GM20431 (cell line): ENCODE results near the gene CACNB2.

ENCODE experiments used
- in situ Hi-C: fragments of 300-500 bp; cut with MseI, MboI; formaldehyde crosslinking; loops from one replicate; pipeline ENCODE4 v1.15.0; 2020; ENCODE audit warnings: low sequenced_read_pairs; ENCODE audit not compliant: unreplicated experiment

Gene CACNB2

DNA sequence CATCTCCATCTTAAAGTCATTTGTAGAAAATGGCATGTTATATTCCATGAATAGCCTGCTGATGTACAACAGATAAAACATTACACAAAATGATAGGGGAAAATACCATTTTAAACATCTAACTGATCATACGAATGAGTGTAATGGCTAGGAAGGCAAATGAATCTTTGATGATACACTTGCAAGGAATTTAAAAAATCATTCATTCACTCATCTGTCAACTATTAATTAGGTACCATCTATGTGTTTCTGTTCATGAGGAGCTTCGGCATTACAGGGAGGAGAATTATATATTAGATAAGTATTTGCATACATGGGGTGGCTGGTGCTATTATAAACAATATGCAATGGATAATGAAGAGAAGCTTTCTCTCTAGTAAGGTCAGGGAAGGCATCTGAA lies 183.7 kb downstream of the CACNB2 start:
- in situ Hi-C loops, result no loop called here

- in situ Hi-C loops, result no loop called here
Measured at GRCh38 chr10:18325410-18325809, 185.2 kb downstream of the CACNB2 start.

- in situ Hi-C loops, result no loop called here
Measured at GRCh38 chr10:18325889-18326531, 185.8 kb downstream of the CACNB2 start.

- in situ Hi-C loops, result no loop called here
Measured at GRCh38 chr10:18328941-18329340, 188.7 kb downstream of the CACNB2 start.

DNA sequence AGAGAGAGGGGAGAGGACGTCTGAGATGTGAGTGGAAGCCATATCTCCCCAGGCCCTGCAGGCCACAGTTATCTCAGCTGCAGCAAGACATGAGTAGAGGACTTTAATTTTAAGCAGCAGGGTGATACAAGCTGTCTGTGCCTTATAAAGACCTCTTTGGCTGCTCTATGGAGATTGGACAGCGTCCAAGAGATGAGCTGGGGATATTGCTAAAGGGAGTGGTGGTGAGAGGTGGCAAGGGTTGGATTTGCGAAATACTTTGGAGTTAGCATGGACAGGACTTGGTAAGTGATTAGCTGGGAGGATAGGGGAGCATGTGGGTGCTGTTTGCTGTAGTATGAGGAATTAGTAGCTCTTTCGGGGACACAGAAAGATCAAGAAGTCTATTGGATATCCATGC lies 191.8 kb downstream of the CACNB2 start:
- in situ Hi-C loops, result no loop called here

DNA sequence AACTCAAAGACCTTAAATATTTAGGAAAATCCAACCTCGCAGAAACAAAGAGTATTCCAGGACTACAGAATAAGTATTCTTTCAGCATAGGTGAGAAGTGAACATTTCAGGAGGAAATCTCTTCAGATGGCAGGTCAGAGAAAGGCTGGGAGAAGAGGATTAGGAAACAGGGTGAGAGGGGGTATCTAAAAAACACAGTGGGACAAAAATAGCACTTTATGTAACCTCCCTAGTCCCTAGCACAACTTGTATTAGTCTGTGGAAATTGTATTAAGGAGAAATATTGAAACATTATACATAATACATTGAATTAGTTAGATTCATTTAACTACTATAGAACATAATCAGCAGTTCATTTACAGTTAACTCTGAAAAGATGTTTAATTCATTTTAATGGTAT lies 192.3 kb downstream of the CACNB2 start:
- in situ Hi-C loops, result no loop called here

- in situ Hi-C loops, result no loop called here
Measured at GRCh38 chr10:18333621-18334020, 193.4 kb downstream of the CACNB2 start.

- in situ Hi-C loops, result no loop called here
Measured at GRCh38 chr10:18334116-18334867, 194.1 kb downstream of the CACNB2 start.

DNA sequence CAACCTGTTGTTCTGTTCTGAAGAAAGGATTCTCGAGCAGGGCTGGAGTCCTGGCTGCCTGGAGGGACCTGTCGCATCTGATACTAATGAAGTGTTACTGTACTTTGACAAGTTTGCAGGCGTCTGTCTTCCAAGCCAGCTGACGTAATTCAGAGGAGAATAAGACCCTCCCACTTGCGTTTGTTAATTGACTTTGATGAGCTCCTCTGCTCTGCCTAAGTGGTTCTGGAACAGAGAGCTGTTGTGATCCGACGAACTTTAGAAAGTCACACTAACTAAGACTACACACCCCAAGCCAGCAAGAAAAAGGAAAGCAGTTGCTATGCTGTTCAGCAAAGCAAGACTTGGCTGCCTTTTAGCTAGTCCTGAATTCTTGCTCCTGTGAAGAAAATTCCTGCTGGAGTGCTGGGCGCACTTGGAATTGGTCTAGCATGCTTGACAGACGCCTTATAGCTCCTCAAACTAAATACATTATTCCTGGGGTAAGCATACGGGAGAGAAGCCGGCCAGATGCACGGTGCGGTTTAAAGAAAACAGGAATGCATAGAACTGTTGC lies 200.3 kb downstream of the CACNB2 start:
- in situ Hi-C loops, result no loop called here

DNA sequence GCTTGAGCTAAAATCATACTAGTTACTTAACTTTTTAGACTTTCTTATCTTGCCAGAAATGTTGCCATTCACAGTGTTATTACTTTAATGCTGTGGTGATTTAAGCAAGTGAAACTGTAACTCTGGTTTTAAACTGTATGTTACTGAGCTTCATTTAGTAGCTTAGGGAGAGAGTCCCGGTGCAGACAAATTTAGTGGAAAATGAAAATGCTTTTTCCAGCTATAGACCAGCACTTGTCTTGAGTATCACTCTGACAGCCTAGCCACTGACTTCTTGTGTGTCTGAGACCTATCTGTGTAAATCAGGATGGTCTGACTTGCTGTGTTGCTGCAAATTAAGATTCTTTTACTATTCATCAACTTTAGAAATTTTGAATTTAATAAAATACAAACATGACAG lies 200.8 kb downstream of the CACNB2 start:
- in situ Hi-C loops, result no loop called here

GRCh38 chr10:18343573-18343972 lies 203.3 kb downstream of the CACNB2 start:
- in situ Hi-C loops, result no loop called here

GRCh38 chr10:18345308-18345707 lies 205.1 kb downstream of the CACNB2 start:
- in situ Hi-C loops, result no loop called here

- in situ Hi-C loops, result no loop called here
Measured at GRCh38 chr10:18350340-18350739, 210.1 kb downstream of the CACNB2 start.

- in situ Hi-C loops, result no loop called here
Measured at GRCh38 chr10:18351421-18351820, 211.2 kb downstream of the CACNB2 start.

GRCh38 chr10:18352175-18352574 lies 212.0 kb downstream of the CACNB2 start:
- in situ Hi-C loops, result no loop called here

DNA sequence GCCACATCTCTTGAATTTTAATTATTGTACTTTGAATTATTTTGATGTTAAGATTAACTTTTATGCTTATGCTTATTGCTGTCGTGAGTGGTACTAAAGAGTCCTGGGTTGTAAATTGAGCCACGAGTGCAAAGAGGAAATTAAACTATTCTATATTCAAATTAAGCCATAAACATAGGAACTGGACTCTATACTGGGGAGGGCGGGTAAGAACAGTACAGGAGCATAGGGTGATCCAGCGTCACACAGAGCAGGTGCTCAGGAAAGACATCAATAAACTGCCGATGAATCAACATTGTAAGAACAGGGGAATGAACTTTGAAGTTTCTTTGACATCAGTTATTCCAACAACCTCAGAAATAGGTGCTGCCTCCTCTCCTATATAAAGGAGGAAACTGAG lies 219.6 kb downstream of the CACNB2 start:
- in situ Hi-C loops, result no loop called here

DNA sequence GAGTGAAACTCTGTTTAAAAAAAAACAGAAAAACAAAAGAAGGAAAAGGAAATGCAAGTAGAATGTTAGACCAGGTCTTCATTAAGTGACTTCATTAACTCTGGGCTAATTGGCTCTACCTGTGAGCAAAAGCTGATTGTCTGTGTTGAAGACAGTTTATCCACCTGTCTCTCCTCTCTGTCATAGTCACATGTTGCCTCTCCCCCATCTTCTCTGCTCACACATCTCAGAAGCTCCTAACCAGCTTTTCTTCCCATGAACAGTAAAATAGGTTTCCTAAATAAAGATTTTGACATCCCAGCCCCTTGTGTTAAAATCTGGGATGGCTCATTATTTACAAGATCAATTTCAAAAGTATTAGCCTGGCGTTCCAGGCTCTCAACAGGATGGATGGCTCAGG lies 222.7 kb downstream of the CACNB2 start:
- in situ Hi-C loops, result no loop called here

GRCh38 chr10:18364987-18365775 lies 225.0 kb downstream of the CACNB2 start:
- in situ Hi-C loops, result no loop called here

GRCh38 chr10:18367840-18368239 lies 227.6 kb downstream of the CACNB2 start:
- in situ Hi-C loops, result no loop called here

DNA sequence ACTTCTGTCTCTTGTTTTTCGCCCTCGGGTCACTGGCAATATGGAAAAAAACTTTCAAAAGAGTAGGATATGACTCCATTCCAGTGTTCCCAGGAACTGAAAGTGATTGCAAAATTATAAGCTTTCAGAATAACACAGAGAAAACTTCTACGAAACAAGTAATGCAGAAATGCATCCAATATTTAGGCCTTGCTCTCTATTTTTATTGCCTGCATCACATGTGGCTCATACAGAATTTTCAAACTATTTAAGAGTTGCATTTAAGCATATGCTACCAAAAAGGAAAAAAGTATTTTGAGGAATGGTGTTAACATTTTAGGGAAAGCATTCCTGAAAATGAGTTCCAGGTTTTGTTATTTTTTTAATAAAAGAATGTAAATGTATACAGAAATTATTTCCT lies 228.0 kb downstream of the CACNB2 start:
- in situ Hi-C loops, result no loop called here

GRCh38 chr10:18368682-18369081 lies 228.5 kb downstream of the CACNB2 start:
- in situ Hi-C loops, result no loop called here
